ENCODE results near the gene PDGFD. TPM values are rescaled to one million over a fixed set of nuclear protein-coding genes. Genes with fewer than 3 reads are reported as not detected.

The PDGFD gene
- total RNA-seq, 6 experiments from 2014 or later: 0.37 to 0.69 (median 0.42) TPM

GRCh38 chr11:103970701-103971249, 193.2 kb downstream of the PDGFD start:
- peaks cover 1% of the 10 kb centered on the region for H3K27me3 Mint-ChIP-seq (ENCODE audit: insufficient read depth)
- no peak for TF ChIP-seq CTCF (IDR thresholded peaks at IDR 0.05)
- no peak overlapping the region for H3K27ac Mint-ChIP-seq
- no peak overlapping the region for H3K4me3 Mint-ChIP-seq
- H3K36me3 Mint-ChIP-seq (ENCODE audit: low read depth): no peaks in the 10 kb centered on the region
- no peak for DNase-seq
- H3K9me3 Mint-ChIP-seq: no peaks in the 10 kb centered on the region
- no peaks in the 10 kb centered on the region for H3K4me1 Mint-ChIP-seq (ENCODE audit: low read depth)

GRCh38 chr11:103968685-103969084, 195.3 kb downstream of the PDGFD start:
- Mint-ChIP-seq H3K27me3 (ENCODE audit: insufficient read depth) (peaks cover 1% of the 10 kb centered on the region), H3K4me3 (no peak overlapping the region), H3K9me3 (no peaks in the 10 kb centered on the region), H3K4me1 (ENCODE audit: low read depth) (peaks cover 6% of the 10 kb centered on the region), H3K36me3 (ENCODE audit: low read depth) (no peaks in the 10 kb centered on the region), H3K27ac (no peak overlapping the region)
- DNase-seq: no peak
- no peak for TF ChIP-seq CTCF (IDR thresholded peaks at IDR 0.05)

GRCh38 chr11:103967985-103968384, 196.0 kb downstream of the PDGFD start:
- Mint-ChIP-seq H3K9me3 (no peaks in the 10 kb centered on the region), H3K4me3 (no peak overlapping the region), H3K27ac (no peak overlapping the region), H3K4me1 (ENCODE audit: low read depth) (peaks cover 13% of the 10 kb centered on the region), H3K27me3 (ENCODE audit: insufficient read depth) (peaks cover 1% of the 10 kb centered on the region), H3K36me3 (ENCODE audit: low read depth) (no peaks in the 10 kb centered on the region)
- DNase-seq: no peak
- no peak for TF ChIP-seq CTCF (IDR thresholded peaks at IDR 0.05)

GRCh38 chr11:103964390-103964789, 199.6 kb downstream of the PDGFD start:
- H3K4me3 Mint-ChIP-seq: no peak overlapping the region
- no peaks in the 10 kb centered on the region for H3K36me3 Mint-ChIP-seq (ENCODE audit: low read depth)
- H3K27me3 Mint-ChIP-seq (ENCODE audit: insufficient read depth): peaks cover 1% of the 10 kb centered on the region; the same call in 1 of the 2 replicates
- peaks cover 4% of the 10 kb centered on the region; the same call in 1 of the 2 replicates for H3K9me3 Mint-ChIP-seq
- DNase-seq: no peak
- H3K27ac Mint-ChIP-seq: no peak overlapping the region
- H3K4me1 Mint-ChIP-seq (ENCODE audit: low read depth): peaks cover 48% of the 10 kb centered on the region
- peak; percentile 38 for TF ChIP-seq CTCF (IDR thresholded peaks at IDR 0.05)

GRCh38 chr11:103963648-103964047, 200.3 kb downstream of the PDGFD start:
- no peak for TF ChIP-seq CTCF (IDR thresholded peaks at IDR 0.05)
- H3K36me3 Mint-ChIP-seq (ENCODE audit: low read depth): no peaks in the 10 kb centered on the region
- peaks cover 4% of the 10 kb centered on the region; the same call in 1 of the 2 replicates for H3K9me3 Mint-ChIP-seq
- DNase-seq: no peak
- no peak overlapping the region for H3K4me3 Mint-ChIP-seq
- H3K27me3 Mint-ChIP-seq (ENCODE audit: insufficient read depth): peaks cover 1% of the 10 kb centered on the region; the same call in 1 of the 2 replicates
- H3K4me1 Mint-ChIP-seq (ENCODE audit: low read depth): peaks cover 55% of the 10 kb centered on the region
- no peak overlapping the region for H3K27ac Mint-ChIP-seq

Measured in HFFc6 (cell line).